ENCODE measurements around the gene BEST3. TPM values are rescaled to one million over a fixed set of nuclear protein-coding genes. Genes with fewer than 3 reads are reported as not detected.

Gene BEST3
- total RNA-seq, 1 experiment from 2014 or later = not detected

DNA sequence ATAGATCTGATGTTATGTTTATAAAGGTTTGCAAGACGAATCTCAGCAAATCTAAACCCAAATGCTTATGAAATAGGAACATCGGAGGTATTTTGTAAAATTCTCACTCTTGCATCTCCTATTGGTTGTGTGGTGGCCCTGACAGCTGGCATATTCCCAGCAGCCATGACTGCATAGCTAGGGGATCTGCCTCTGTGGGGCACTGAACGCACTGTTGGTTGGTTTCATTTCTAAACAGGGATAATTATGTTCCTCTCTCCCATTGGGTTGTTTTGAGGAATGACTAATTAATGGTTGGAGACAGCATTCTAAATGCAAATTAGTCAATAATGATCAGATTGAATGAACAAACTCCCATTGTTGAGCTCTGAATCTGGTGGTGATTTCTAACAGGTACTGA is 2.7 kb upstream of the BEST3 start (continued):
- TF ChIP-seq, protein P1, sequence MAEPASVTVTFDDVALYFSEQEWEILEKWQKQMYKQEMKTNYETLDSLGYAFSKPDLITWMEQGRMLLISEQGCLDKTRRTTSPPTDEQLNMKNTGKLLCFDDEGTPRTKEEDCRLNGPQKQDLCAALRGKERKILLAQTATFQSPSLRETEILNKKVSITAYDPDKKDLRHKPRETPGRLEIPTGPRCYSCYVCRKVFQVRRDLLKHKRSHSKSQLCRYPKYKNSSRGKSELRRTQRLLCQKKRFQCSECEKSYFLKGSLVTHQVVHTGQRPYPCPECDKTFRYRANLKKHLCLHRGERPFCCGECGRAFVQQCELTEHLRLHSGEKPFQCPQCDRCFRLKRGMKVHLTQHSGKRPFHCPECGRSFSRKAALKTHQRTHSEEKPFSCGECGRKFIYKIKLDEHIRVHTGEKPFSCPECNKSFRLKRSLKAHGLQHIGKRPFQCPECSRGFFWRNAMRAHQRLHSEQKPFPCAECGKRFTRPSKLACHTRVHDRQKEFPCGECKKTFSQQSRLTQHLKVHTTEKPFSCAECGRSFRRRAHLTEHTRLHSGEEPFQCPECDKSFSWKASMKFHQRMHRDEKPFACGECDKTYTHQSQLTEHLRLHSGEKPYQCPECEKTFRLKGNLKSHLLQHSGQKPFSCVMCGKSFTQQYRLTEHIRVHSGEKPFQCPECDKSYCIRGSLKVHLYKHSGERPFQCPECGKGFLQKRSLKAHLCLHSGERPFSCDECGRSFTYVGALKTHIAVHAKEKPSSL (CRISPR knock-in tag; conservative IDR thresholded peaks at IDR 0.05) = no peak
- no peak for TF ChIP-seq JAZF1 (CRISPR knock-in tag; IDR thresholded peaks at IDR 0.05)
- TF ChIP-seq, protein P2, sequence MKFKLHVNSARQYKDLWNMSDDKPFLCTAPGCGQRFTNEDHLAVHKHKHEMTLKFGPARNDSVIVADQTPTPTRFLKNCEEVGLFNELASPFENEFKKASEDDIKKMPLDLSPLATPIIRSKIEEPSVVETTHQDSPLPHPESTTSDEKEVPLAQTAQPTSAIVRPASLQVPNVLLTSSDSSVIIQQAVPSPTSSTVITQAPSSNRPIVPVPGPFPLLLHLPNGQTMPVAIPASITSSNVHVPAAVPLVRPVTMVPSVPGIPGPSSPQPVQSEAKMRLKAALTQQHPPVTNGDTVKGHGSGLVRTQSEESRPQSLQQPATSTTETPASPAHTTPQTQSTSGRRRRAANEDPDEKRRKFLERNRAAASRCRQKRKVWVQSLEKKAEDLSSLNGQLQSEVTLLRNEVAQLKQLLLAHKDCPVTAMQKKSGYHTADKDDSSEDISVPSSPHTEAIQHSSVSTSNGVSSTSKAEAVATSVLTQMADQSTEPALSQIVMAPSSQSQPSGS (CRISPR knock-in tag; IDR thresholded peaks at IDR 0.05; ENCODE audit: borderline replicate concordance, low read depth) = no peak
- TF ChIP-seq, protein P3, sequence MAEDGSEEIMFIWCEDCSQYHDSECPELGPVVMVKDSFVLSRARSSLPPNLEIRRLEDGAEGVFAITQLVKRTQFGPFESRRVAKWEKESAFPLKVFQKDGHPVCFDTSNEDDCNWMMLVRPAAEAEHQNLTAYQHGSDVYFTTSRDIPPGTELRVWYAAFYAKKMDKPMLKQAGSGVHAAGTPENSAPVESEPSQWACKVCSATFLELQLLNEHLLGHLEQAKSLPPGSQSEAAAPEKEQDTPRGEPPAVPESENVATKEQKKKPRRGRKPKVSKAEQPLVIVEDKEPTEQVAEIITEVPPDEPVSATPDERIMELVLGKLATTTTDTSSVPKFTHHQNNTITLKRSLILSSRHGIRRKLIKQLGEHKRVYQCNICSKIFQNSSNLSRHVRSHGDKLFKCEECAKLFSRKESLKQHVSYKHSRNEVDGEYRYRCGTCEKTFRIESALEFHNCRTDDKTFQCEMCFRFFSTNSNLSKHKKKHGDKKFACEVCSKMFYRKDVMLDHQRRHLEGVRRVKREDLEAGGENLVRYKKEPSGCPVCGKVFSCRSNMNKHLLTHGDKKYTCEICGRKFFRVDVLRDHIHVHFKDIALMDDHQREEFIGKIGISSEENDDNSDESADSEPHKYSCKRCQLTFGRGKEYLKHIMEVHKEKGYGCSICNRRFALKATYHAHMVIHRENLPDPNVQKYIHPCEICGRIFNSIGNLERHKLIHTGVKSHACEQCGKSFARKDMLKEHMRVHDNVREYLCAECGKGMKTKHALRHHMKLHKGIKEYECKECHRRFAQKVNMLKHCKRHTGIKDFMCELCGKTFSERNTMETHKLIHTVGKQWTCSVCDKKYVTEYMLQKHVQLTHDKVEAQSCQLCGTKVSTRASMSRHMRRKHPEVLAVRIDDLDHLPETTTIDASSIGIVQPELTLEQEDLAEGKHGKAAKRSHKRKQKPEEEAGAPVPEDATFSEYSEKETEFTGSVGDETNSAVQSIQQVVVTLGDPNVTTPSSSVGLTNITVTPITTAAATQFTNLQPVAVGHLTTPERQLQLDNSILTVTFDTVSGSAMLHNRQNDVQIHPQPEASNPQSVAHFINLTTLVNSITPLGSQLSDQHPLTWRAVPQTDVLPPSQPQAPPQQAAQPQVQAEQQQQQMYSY (CRISPR knock-in tag; IDR thresholded peaks at IDR 0.05) = no peak
- TF ChIP-seq, protein P4, sequence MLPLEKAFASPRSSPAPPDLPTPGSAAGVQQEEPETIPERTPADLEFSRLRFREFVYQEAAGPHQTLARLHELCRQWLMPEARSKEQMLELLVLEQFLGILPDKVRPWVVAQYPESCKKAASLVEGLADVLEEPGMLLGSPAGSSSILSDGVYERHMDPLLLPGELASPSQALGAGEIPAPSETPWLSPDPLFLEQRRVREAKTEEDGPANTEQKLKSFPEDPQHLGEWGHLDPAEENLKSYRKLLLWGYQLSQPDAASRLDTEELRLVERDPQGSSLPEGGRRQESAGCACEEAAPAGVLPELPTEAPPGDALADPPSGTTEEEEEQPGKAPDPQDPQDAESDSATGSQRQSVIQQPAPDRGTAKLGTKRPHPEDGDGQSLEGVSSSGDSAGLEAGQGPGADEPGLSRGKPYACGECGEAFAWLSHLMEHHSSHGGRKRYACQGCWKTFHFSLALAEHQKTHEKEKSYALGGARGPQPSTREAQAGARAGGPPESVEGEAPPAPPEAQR (CRISPR knock-in tag; IDR thresholded peaks at IDR 0.05) = no peak
- TF ChIP-seq GTF2I (CRISPR knock-in tag; conservative IDR thresholded peaks at IDR 0.05) = no peak
- no peak for TF ChIP-seq RELA (CRISPR knock-in tag; IDR thresholded peaks at IDR 0.05; ENCODE audit: borderline replicate concordance)
- TF ChIP-seq SP1 (CRISPR knock-in tag; conservative IDR thresholded peaks at IDR 0.05) = no peak

DNA sequence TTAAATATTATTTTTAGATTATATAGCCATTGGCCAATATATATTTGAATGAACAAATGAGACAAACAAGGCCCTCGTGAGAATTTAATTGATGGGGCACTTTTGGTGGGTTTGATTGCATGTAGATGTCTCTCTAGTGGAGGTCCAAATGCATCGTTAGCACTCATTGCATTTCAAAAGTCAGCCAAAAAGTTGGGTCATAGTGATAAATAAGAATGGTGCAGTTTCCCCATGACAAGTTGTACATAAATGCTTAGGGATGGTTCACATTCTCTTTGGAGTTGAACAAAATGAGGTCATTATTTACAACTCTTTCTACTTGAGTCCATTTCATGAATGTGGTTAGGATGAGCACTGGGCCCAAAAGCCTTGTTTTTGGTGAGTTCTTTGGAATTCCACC is 1.0 kb downstream of the BEST3 start:
- Mint-ChIP-seq H3K9me3 (no peaks in the 10 kb centered on the region), H3K4me3 (no peak overlapping the region), H3K36me3 (no peaks in the 10 kb centered on the region), H3K27me3 (ENCODE audit: low read depth) (no peaks in the 10 kb centered on the region), H3K4me1 (peaks cover 5% of the 10 kb centered on the region), H3K27ac (no peak overlapping the region)
- ChIA-PET POLR2A (no interaction called here), CTCF (no interaction called here)
- TF ChIP-seq CBFB (CRISPR knock-in tag; IDR thresholded peaks at IDR 0.05; ENCODE audit: low read depth) = no peak
- TF ChIP-seq, protein P5, sequence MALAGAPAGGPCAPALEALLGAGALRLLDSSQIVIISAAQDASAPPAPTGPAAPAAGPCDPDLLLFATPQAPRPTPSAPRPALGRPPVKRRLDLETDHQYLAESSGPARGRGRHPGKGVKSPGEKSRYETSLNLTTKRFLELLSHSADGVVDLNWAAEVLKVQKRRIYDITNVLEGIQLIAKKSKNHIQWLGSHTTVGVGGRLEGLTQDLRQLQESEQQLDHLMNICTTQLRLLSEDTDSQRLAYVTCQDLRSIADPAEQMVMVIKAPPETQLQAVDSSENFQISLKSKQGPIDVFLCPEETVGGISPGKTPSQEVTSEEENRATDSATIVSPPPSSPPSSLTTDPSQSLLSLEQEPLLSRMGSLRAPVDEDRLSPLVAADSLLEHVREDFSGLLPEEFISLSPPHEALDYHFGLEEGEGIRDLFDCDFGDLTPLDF (CRISPR knock-in tag; IDR thresholded peaks at IDR 0.05) = no peak
- TF ChIP-seq FOXK1 (CRISPR knock-in tag; IDR thresholded peaks at IDR 0.05) = no peak
- TF ChIP-seq, protein P3 (CRISPR knock-in tag; IDR thresholded peaks at IDR 0.05) = no peak
- TF ChIP-seq, protein P6, sequence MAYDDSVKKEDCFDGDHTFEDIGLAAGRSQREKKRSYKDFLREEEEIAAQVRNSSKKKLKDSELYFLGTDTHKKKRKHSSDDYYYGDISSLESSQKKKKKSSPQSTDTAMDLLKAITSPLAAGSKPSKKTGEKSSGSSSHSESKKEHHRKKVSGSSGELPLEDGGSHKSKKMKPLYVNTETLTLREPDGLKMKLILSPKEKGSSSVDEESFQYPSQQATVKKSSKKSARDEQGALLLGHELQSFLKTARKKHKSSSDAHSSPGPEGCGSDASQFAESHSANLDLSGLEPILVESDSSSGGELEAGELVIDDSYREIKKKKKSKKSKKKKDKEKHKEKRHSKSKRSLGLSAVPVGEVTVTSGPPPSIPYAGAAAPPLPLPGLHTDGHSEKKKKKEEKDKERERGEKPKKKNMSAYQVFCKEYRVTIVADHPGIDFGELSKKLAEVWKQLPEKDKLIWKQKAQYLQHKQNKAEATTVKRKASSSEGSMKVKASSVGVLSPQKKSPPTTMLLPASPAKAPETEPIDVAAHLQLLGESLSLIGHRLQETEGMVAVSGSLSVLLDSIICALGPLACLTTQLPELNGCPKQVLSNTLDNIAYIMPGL (CRISPR knock-in tag; IDR thresholded peaks at IDR 0.05) = no peak
- TF ChIP-seq MXD4 (CRISPR knock-in tag; IDR thresholded peaks at IDR 0.05; ENCODE audit: borderline replicate concordance) = no peak
- no peak for DNase-seq (ENCODE audit: low spot score)
- no peak for ATAC-seq

Measured in WTC11 (cell line).